GM18526 (cell line): ENCODE results near the gene LSM3.

Experiments
- POLR2A ChIP-seq: IDR thresholded peaks from 3 replicates; pipeline ENCODE4 v1.6.1; 2011; ENCODE audit not compliant: insufficient read length; ENCODE audit errors: extremely low read depth

Gene LSM3

GRCh38 chr3:14212032-14212431 is 33.4 kb downstream of the LSM3 start:
- no peak for TF ChIP-seq POLR2A

- TF ChIP-seq POLR2A, result no peak
These were observed 34.6 kb downstream of the LSM3 start for GRCh38 chr3:14213066-14213774.

- TF ChIP-seq POLR2A, result no peak
These were observed 36.1 kb downstream of the LSM3 start for GRCh38 chr3:14214764-14215163.

- TF ChIP-seq POLR2A, result no peak
These were observed 37.8 kb downstream of the LSM3 start for GRCh38 chr3:14216257-14217048.

- no peak for TF ChIP-seq POLR2A
These were observed 39.7 kb downstream of the LSM3 start for GRCh38 chr3:14218355-14218754.

- TF ChIP-seq POLR2A, result no peak
These were observed 42.3 kb downstream of the LSM3 start for GRCh38 chr3:14220933-14221332.

- no peak for TF ChIP-seq POLR2A
These were observed 43.3 kb downstream of the LSM3 start for GRCh38 chr3:14221902-14222301.

GRCh38 chr3:14222457-14222856 is 43.8 kb downstream of the LSM3 start:
- no peak for TF ChIP-seq POLR2A

- TF ChIP-seq POLR2A, result no peak
These were observed 44.4 kb downstream of the LSM3 start for GRCh38 chr3:14222900-14223594.

GRCh38 chr3:14223595-14223994 is 45.0 kb downstream of the LSM3 start:
- no peak for TF ChIP-seq POLR2A

- no peak for TF ChIP-seq POLR2A
These were observed 46.3 kb downstream of the LSM3 start for GRCh38 chr3:14224895-14225294.

GRCh38 chr3:14225421-14225820 is 46.8 kb downstream of the LSM3 start:
- TF ChIP-seq POLR2A, result no peak

- no peak for TF ChIP-seq POLR2A
These were observed 49.2 kb downstream of the LSM3 start for GRCh38 chr3:14227856-14228255.

GRCh38 chr3:14228681-14229470 is 50.3 kb downstream of the LSM3 start:
- TF ChIP-seq POLR2A, result no peak

GRCh38 chr3:14230729-14231128 is 52.1 kb downstream of the LSM3 start:
- no peak for TF ChIP-seq POLR2A
